Measurements from ENCODE around the gene TOX3. TPM values are rescaled to one million over a fixed set of nuclear protein-coding genes. Genes with fewer than 3 reads are reported as not detected.

Gene TOX3
- total RNA-seq, 1 experiment from 2014 or later: 16.6 TPM

DNA sequence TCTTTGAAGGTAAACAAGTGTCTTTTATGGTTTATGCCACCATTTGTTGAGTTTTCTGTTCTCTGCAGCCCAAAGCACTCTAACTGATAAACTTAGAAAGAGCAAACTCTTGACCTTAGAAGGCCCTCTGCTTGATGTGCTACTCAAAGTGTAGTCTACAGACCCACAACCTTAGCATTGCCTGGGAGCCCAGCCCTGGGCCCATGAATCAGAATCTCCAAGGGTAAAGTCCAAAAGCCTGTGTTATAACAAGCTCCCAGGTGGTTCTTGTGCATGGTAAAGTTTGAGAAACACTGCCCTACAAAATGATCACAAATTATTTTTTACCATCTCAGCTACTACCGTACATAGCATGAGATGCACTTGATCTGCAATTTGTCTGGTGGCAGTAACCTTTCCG lies 6.0 kb downstream of the TOX3 start:
- H3K4me1 ChIP-seq (ENCODE audit: insufficient read depth, low read length, poor library complexity, severe bottlenecking): no peaks in the 10 kb centered on the region
- no peaks in the 10 kb centered on the region for H3K36me3 ChIP-seq (ENCODE audit: insufficient read depth, low read length, poor library complexity, severe bottlenecking)
- no peak overlapping the region for H3K27ac ChIP-seq (ENCODE audit: low read depth, low read length, poor library complexity, severe bottlenecking)
- POLR2A ChIA-PET (ENCODE audit: low non-redundant PET): no interaction called here
- DNase-seq (ENCODE audit: low spot score): no peak
- CTCF ChIA-PET: no interaction called here
- no TSS peak for BruUV-seq (replicated peaks)
- H3K9me3 ChIP-seq (ENCODE audit: low read depth, low read length, poor library complexity, severe bottlenecking): no peaks in the 10 kb centered on the region
- intact Hi-C loops (cut with micrococcal nuclease; ENCODE audit: unreplicated experiment): no loop called here
- peaks cover 29% of the 10 kb centered on the region for H3K27me3 ChIP-seq (replicated peaks; ENCODE audit: insufficient read depth, low read depth, low read length, poor library complexity)
- TF ChIP-seq, protein P1, sequence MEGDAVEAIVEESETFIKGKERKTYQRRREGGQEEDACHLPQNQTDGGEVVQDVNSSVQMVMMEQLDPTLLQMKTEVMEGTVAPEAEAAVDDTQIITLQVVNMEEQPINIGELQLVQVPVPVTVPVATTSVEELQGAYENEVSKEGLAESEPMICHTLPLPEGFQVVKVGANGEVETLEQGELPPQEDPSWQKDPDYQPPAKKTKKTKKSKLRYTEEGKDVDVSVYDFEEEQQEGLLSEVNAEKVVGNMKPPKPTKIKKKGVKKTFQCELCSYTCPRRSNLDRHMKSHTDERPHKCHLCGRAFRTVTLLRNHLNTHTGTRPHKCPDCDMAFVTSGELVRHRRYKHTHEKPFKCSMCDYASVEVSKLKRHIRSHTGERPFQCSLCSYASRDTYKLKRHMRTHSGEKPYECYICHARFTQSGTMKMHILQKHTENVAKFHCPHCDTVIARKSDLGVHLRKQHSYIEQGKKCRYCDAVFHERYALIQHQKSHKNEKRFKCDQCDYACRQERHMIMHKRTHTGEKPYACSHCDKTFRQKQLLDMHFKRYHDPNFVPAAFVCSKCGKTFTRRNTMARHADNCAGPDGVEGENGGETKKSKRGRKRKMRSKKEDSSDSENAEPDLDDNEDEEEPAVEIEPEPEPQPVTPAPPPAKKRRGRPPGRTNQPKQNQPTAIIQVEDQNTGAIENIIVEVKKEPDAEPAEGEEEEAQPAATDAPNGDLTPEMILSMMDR (conservative IDR thresholded peaks at IDR 0.05; ENCODE audit: low read depth, low read length): no peak
- TF ChIP-seq EZH2 (IDR thresholded peaks at IDR 0.05; ENCODE audit: borderline replicate concordance, low read depth, low read length, poor library complexity, severe bottlenecking): no peak
- H3K4me3 ChIP-seq (ENCODE audit: low read depth, low read length, poor library complexity, severe bottlenecking): no peak overlapping the region

DNA sequence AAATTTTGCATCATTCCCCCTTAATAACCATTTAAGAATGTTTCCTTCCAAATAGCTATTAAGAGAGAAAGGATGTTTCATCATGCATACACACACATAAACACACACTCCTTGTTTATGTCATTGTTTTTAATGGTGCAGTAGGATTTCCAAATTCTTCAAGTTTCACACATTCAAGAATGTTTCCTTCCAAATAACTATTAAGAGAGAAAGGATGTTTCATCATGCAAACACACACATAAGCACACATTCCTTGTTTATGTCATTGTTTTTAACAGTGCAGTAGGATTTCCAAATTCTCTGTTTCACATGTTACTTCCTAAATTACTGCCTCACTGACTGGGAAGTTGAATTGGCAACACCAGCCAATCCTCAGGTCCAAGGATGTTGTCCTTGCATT lies 7.8 kb downstream of the TOX3 start:
- DNase-seq (ENCODE audit: low spot score): no peak
- Histone ChIP-seq H3K27me3 (replicated peaks; ENCODE audit: insufficient read depth, low read depth, low read length, poor library complexity) (peaks cover 14% of the 10 kb centered on the region), H3K4me3 (ENCODE audit: low read depth, low read length, poor library complexity, severe bottlenecking) (no peak overlapping the region), H3K4me1 (ENCODE audit: insufficient read depth, low read length, poor library complexity, severe bottlenecking) (peaks cover 4% of the 10 kb centered on the region), H3K36me3 (ENCODE audit: insufficient read depth, low read length, poor library complexity, severe bottlenecking) (no peaks in the 10 kb centered on the region), H3K9me3 (ENCODE audit: low read depth, low read length, poor library complexity, severe bottlenecking) (no peaks in the 10 kb centered on the region), H3K27ac (ENCODE audit: low read depth, low read length, poor library complexity, severe bottlenecking) (no peak overlapping the region)
- BruUV-seq (replicated peaks): no TSS peak
- CTCF ChIA-PET: no interaction called here
- POLR2A ChIA-PET (ENCODE audit: low non-redundant PET): no interaction called here
- intact Hi-C loops (cut with micrococcal nuclease; ENCODE audit: unreplicated experiment): no loop called here
- TF ChIP-seq EZH2 (IDR thresholded peaks at IDR 0.05; ENCODE audit: borderline replicate concordance, low read depth, low read length, poor library complexity, severe bottlenecking): no peak
- TF ChIP-seq, protein P1 (conservative IDR thresholded peaks at IDR 0.05; ENCODE audit: low read depth, low read length): no peak

DNA sequence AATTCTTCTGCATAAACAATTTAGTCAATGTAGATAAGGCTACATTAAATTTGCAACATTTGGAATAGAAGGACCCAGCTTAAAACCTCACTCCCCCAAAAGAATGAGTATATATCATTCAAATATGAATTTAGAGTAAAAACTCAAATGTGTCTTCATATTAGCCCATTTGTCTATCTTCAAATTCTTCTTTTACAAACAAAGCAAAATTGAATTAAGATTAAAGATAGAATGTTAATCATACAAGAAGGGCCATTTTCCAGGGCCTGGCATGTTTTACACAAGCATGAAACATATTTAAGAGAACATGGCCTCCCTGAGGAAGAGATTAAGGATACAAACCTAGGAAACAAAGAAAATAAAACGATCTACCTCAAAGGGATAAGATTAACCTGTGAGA lies 8.4 kb downstream of the TOX3 start:
- Histone ChIP-seq H3K4me1 (ENCODE audit: insufficient read depth, low read length, poor library complexity, severe bottlenecking) (peaks cover 4% of the 10 kb centered on the region), H3K9me3 (ENCODE audit: low read depth, low read length, poor library complexity, severe bottlenecking) (no peaks in the 10 kb centered on the region), H3K4me3 (ENCODE audit: low read depth, low read length, poor library complexity, severe bottlenecking) (no peak overlapping the region), H3K27me3 (replicated peaks; ENCODE audit: insufficient read depth, low read depth, low read length, poor library complexity) (peaks cover 7% of the 10 kb centered on the region), H3K36me3 (ENCODE audit: insufficient read depth, low read length, poor library complexity, severe bottlenecking) (no peaks in the 10 kb centered on the region), H3K27ac (ENCODE audit: low read depth, low read length, poor library complexity, severe bottlenecking) (no peak overlapping the region)
- intact Hi-C loops (cut with micrococcal nuclease; ENCODE audit: unreplicated experiment): no loop called here
- CTCF ChIA-PET: no interaction called here
- no TSS peak for BruUV-seq (replicated peaks)
- no peak for DNase-seq (ENCODE audit: low spot score)
- no peak for TF ChIP-seq EZH2 (IDR thresholded peaks at IDR 0.05; ENCODE audit: borderline replicate concordance, low read depth, low read length, poor library complexity, severe bottlenecking)
- TF ChIP-seq, protein P1 (conservative IDR thresholded peaks at IDR 0.05; ENCODE audit: low read depth, low read length): no peak
- POLR2A ChIA-PET (ENCODE audit: low non-redundant PET): no interaction called here
